ENCODE measurements around the gene FOXN3. TPM values are rescaled to one million over a fixed set of nuclear protein-coding genes. Genes with fewer than 3 reads are reported as not detected.

The FOXN3 gene
- total RNA-seq, 1 experiment from 2014 or later = 125 TPM

DNA sequence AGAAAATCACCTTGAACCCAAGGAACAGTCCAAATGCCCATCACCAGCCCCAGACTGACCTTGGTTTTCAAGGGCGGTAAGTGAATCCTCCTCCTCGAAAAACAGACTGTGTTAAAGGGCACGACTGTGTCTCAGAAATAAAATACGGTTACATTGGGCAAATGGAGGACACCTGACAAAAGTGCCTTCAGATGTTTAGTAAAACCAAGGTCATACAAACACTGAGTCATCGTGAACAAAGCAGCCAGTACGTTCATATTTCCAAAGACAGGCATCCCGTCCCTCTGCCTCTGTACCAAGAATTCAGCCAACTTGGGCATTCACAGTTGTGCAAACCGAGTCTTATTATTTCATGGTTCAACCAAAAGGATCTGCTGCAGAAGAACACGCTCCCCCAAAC is 25.9 kb downstream of the FOXN3 start:
- H3K14ac ChIP-seq (ENCODE audit: insufficient read depth, low read length) = no peak overlapping the region
- Mint-ChIP-seq H3K9me3 (no peaks in the 10 kb centered on the region), H3K27me3 (ENCODE audit: low read depth) (no peaks in the 10 kb centered on the region), H3K4me1 (peaks cover 66 to 75% of the 10 kb centered on the region in 2 experiments), H3K4me3 (no peak overlapping the region), H3K27ac (peak overlapping the region; percentile 14 to 92 (median 74); a peak in 4 of 7 replicates), H3K36me3 (ENCODE audit: insufficient read depth in 1 of 3, low read depth in 3 of 3) (peaks cover 11 to 35% (median 11%) of the 10 kb centered on the region in 3 experiments; a peak in 5 of 7 replicates)
- no peak overlapping the region for H4K8ac ChIP-seq (replicated peaks; ENCODE audit: insufficient read length, low read depth, low read length)
- H2BK120ac ChIP-seq (ENCODE audit: low read depth, low read length, poor library complexity, severe bottlenecking) = no peak overlapping the region
- no peak overlapping the region for H2BK15ac ChIP-seq (ENCODE audit: low read depth, low read length)
- no peak overlapping the region for H2BK12ac ChIP-seq (ENCODE audit: insufficient read length, low read depth, low read length)
- DNase-seq = no peak
- H3K27ac ChIP-seq (ENCODE audit: insufficient read length, low read depth, low read length) = peak overlapping the region; percentile 6
- no CpG with 5 or more reads among the region's 9 CpGs for WGBS (ENCODE audit: extremely low coverage, insufficient read length, low lambda C conversion rate)
- no peak overlapping the region for H3T11ph ChIP-seq (ENCODE audit: low read length)
- H3K4me2 ChIP-seq (ENCODE audit: insufficient read depth, insufficient read length, low read length) = no peak overlapping the region
- H3K18ac ChIP-seq (ENCODE audit: insufficient read length, low read depth, low read length) = no peak overlapping the region
- peaks cover 10% of the 10 kb centered on the region for H3K79me1 ChIP-seq (ENCODE audit: insufficient read depth, low read depth, low read length, poor library complexity, severe bottlenecking)
- no peak overlapping the region for H2BK5ac ChIP-seq (ENCODE audit: insufficient read length, low read length)
- no peak for TF ChIP-seq CTCF (conservative IDR thresholded peaks at IDR 0.05)
- H2BK20ac ChIP-seq (ENCODE audit: low read depth, low read length, poor library complexity, severe bottlenecking) = no peak overlapping the region
- H3K4ac ChIP-seq (ENCODE audit: low read depth, low read length) = no peak overlapping the region
- H3K9ac ChIP-seq (ENCODE audit: extremely low read depth, insufficient read length, low read length) = no peak overlapping the region
- H3K27me3 ChIP-seq (ENCODE audit: insufficient read depth, low read length) = no peaks in the 10 kb centered on the region
- H2AK5ac ChIP-seq (ENCODE audit: insufficient read length, low read length) = no peak overlapping the region
- no peak overlapping the region for H4K5ac ChIP-seq (ENCODE audit: insufficient read length, low read depth, low read length)
- peaks cover 20% of the 10 kb centered on the region; the same call in 1 of the 2 replicates for H3K4me1 ChIP-seq (ENCODE audit: insufficient read depth, low read length)
- H3K23me2 ChIP-seq (ENCODE audit: insufficient read length, low read depth, low read length, poor library complexity, severe bottlenecking) = no peaks in the 10 kb centered on the region
- no peak overlapping the region for H3K23ac ChIP-seq (ENCODE audit: insufficient read length, low read depth, low read length)
- no peak overlapping the region for H3K56ac ChIP-seq (ENCODE audit: insufficient read length, low read depth, low read length)
- H4K91ac ChIP-seq (ENCODE audit: insufficient read length, low read depth, low read length) = no peak overlapping the region
- peaks cover 77% of the 10 kb centered on the region for H3K79me2 ChIP-seq (ENCODE audit: insufficient read depth, low read length)
- no peak overlapping the region for H2AFZ ChIP-seq (ENCODE audit: low read length)
- no peaks in the 10 kb centered on the region for H4K20me1 ChIP-seq (ENCODE audit: control insufficient read depth, insufficient read depth, insufficient read length)
- no peaks in the 10 kb centered on the region for H3K9me3 ChIP-seq (ENCODE audit: control insufficient read depth, low read depth, low read length)
